Bronchial epithelial cell (primary cell): Measurements from ENCODE around the gene FMN1. TPM values are rescaled to one million over a fixed set of nuclear protein-coding genes. Genes with fewer than 3 reads are reported as not detected.

ENCODE experiments used
- DNase-seq: peaks from one replicate; pipeline ENCODE4 v3.0.0-alpha.2; 2010; ENCODE audit warnings: low read depth
- FAIRE-seq: peaks from 2 replicates; lab custom pipeline; 2011; peaks lifted over from hg19 to GRCh38; lab: Jason Lieb, UNC
- H3K27me3 ChIP-seq: 2 replicates; pipeline ENCODE4 v1.5.1; 2011; ENCODE audit warnings: low read length; ENCODE audit not compliant: control insufficient read depth, insufficient read depth
- H3K36me3 ChIP-seq: 2 replicates; pipeline ENCODE4 v1.5.1; 2011; ENCODE audit warnings: low read length; ENCODE audit not compliant: control insufficient read depth, insufficient read depth
- H3K4me3 ChIP-seq: 2 replicates; pipeline ENCODE4 v1.5.1; 2011; ENCODE audit warnings: mild to moderate bottlenecking, low read depth, low read length, control low read depth
- total RNA-seq: library from RNA; depleted of rRNA; stranded (reverse); fragments of >200 nt; gene quantifications from 2 replicates; pipeline ENCODE4 v1.2.1, GENCODE V29; 2014
- TF ChIP-seq, protein P1 (sequence below): IDR thresholded peaks from 2 replicates; pipeline ENCODE4 v1.5.1; 2011; ENCODE audit warnings: mild to moderate bottlenecking, moderate library complexity, low read length, control low read depth, inconsistent platforms; ENCODE audit not compliant: insufficient read depth, severe bottlenecking

Gene FMN1
- total RNA-seq, 1 donor from 2014 or later: 1.6 TPM

DNA sequence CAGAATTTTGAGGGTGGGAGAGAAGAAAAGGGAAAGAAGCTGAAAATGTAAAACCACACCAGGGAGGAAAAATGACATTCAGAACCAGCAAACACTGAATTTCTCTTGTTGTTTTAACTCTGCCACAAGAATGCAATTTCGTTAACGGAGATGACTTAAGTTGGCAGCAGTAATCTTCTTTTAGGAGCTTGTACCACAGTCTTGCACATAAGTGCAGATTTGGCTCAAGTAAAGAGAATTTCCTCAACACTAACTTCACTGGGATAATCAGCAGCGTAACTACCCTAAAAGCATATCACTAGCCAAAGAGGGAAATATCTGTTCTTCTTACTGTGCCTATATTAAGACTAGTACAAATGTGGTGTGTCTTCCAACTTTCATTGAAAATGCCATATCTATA is 461.2 kb downstream of the FMN1 start:
- TF ChIP-seq, protein P1, sequence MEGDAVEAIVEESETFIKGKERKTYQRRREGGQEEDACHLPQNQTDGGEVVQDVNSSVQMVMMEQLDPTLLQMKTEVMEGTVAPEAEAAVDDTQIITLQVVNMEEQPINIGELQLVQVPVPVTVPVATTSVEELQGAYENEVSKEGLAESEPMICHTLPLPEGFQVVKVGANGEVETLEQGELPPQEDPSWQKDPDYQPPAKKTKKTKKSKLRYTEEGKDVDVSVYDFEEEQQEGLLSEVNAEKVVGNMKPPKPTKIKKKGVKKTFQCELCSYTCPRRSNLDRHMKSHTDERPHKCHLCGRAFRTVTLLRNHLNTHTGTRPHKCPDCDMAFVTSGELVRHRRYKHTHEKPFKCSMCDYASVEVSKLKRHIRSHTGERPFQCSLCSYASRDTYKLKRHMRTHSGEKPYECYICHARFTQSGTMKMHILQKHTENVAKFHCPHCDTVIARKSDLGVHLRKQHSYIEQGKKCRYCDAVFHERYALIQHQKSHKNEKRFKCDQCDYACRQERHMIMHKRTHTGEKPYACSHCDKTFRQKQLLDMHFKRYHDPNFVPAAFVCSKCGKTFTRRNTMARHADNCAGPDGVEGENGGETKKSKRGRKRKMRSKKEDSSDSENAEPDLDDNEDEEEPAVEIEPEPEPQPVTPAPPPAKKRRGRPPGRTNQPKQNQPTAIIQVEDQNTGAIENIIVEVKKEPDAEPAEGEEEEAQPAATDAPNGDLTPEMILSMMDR: no peak
- no peaks in the 10 kb centered on the region for H3K36me3 ChIP-seq
- peaks cover 8% of the 10 kb centered on the region for H3K27me3 ChIP-seq
- DNase-seq: no peak
- no peak overlapping the region for H3K4me3 ChIP-seq
- no peak for FAIRE-seq

DNA sequence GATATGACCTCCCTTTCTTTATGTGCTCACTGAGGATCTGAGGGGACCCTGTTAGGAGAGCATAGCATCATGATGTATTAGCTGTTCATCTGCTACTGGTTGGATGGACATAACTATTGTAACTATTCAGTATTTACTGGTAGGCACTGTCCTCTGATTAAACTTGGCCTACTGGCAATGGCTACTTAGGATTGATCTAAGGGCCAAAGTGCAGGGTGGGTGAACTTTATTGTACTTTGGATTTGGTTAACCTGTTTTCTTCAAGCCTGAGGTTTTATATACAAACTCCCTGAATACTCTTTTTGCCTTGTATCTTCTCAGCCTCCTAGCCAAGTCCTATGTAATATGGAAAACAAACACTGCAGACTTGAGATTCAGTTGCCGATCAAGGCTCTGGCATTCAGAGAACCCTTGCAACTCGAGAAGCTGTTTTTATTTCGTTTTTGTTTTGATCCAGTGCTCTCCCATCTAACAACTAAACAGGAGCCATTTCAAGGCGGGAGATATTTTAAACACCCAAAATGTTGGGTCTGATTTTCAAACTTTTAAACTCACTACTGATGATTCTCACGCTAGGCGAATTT is 461.8 kb downstream of the FMN1 start:
- Histone ChIP-seq H3K4me3 (no peak overlapping the region), H3K27me3 (peaks cover 8% of the 10 kb centered on the region), H3K36me3 (no peaks in the 10 kb centered on the region)
- TF ChIP-seq, protein P1: no peak
- DNase-seq (no peak), FAIRE-seq (no peak)

DNA sequence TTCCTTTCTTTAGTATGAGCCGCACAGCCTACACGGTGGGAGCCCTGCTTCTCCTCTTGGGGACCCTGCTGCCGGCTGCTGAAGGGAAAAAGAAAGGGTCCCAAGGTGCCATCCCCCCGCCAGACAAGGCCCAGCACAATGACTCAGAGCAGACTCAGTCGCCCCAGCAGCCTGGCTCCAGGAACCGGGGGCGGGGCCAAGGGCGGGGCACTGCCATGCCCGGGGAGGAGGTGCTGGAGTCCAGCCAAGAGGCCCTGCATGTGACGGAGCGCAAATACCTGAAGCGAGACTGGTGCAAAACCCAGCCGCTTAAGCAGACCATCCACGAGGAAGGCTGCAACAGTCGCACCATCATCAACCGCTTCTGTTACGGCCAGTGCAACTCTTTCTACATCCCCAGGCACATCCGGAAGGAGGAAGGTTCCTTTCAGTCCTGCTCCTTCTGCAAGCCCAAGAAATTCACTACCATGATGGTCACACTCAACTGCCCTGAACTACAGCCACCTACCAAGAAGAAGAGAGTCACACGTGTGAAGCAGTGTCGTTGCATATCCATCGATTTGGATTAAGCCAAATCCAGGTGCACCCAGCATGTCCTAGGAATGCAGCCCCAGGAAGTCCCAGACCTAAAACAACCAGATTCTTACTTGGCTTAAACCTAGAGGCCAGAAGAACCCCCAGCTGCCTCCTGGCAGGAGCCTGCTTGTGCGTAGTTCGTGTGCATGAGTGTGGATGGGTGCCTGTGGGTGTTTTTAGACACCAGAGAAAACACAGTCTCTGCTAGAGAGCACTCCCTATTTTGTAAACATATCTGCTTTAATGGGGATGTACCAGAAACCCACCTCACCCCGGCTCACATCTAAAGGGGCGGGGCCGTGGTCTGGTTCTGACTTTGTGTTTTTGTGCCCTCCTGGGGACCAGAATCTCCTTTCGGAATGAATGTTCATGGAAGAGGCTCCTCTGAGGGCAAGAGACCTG is 463.5 kb downstream of the FMN1 start:
- FAIRE-seq (peak; percentile 89), DNase-seq (peak; percentile 81)
- TF ChIP-seq, protein P1: no peak
- Histone ChIP-seq H3K27me3 (peaks cover 6% of the 10 kb centered on the region), H3K36me3 (no peaks in the 10 kb centered on the region), H3K4me3 (no peak overlapping the region)

DNA sequence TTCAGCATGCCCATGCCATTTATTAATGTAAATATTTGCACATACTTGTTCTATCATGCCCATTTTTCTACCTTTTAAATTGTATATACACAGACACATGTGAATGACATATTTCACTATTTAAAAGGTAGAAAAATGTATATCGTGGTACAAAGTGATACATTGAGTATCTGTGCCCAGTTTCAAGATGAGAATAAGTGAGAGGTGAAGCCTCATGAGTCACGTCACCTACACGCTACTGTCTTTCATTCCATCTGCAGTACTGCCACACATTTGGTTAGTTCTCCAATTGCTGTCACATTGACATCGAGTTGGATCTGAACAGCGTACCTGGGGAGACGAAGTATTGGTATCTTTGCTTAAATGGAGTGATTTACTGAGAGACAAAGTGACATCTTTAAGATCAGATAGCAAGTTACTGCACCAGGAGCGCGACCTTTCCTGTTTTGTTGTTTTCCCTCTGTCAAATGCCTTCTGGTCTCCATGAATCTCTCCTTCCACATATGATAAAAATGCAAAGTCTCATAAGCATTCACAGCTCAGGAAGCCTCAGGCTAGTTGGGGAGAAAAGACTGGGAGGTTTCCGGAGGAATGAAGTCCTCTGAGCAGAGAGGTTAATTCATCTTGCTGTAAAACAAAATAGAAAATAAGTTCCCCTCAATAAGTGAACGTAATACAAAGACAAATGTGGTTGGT is 464.7 kb downstream of the FMN1 start:
- DNase-seq (peak; percentile 29), FAIRE-seq (peak; percentile 23)
- TF ChIP-seq, protein P1: no peak
- H3K36me3 ChIP-seq: no peaks in the 10 kb centered on the region
- no peak overlapping the region for H3K4me3 ChIP-seq
- peaks cover 6% of the 10 kb centered on the region for H3K27me3 ChIP-seq

DNA sequence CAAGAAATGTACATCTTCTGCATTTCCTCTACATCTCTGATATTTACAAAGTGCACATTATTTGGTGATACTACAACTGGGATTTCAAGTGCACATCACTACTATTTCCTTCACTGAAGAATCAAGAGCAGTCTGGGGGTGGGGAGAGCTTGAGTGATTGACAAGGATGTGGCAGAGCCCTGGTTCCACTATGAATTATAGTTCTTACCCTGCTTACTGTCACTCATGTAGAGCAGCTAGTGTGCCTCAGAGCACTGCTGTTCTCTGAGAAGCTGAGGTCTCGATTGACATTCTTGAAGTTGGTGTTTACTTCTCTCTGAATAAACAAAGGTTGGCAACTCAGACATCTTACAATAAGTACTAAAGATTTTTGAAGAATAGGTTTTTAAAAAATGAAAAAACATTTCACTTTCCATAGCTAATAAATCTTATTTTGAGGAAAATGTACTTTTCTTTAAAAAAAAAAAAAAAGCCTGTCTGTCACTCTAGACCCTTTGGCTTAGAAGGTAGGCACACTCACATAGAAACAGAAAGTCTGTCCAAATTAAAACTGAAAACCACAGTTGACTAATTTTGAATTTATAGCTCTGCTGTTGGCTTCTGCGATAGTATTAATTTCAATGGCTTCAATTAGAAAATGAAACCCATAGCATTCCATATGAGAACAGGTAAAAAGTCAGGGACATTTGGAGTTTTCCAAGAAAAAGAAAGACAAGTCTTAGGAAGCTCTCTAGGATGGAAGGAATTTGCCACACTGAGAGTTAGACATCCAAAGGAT is 471.2 kb downstream of the FMN1 start:
- H3K27me3 ChIP-seq: peaks cover 19% of the 10 kb centered on the region
- TF ChIP-seq, protein P1: no peak
- DNase-seq (no peak), FAIRE-seq (no peak)
- H3K4me3 ChIP-seq: no peak overlapping the region
- no peaks in the 10 kb centered on the region for H3K36me3 ChIP-seq
